ENCODE measurements around the gene TPD52L1. TPM values are rescaled to one million over a fixed set of nuclear protein-coding genes. Genes with fewer than 3 reads are reported as not detected.
A peak's percentile ranks its signal among the peaks of the same experiment; 100 is the strongest.

The TPD52L1 gene
- total RNA-seq, 1 donor from 2014 or later = 93.6 TPM

- intact Hi-C loops (cut with DNase I) = loop anchor here (2.0 to 10.0 kb wide), 4 partner anchors 35 to 831 kb away; partner anchors contain the start of gene TRMT11
- no peaks in the 10 kb centered on the region for H3K27me3 ChIP-seq
- H3K9me3 ChIP-seq = no peaks in the 10 kb centered on the region
- no peak for TF ChIP-seq CTCF (IDR thresholded peaks at IDR 0.05)
- DNase-seq (ENCODE audit: low spot score in 2 of 2) = peak in 1 of 2 donors; percentile 64
- H3K36me3 ChIP-seq = no peaks in the 10 kb centered on the region
- H3K4me1 ChIP-seq = peaks cover 0 to 12% of the 10 kb centered on the region in 2 donors
- H3K4me3 ChIP-seq = peak overlapping the region; percentile 74 to 89
- peak overlapping the region; percentile 81 to 82 for H3K27ac ChIP-seq
These were observed 666 bp downstream of the TPD52L1 start for GRCh38 chr6:125154118-125154760.

GRCh38 chr6:125154761-125155135 is 1.2 kb downstream of the TPD52L1 start:
- Histone ChIP-seq H3K4me1 (peaks cover 0 to 10% of the 10 kb centered on the region in 2 donors), H3K9me3 (no peaks in the 10 kb centered on the region), H3K27ac (peak overlapping the region; percentile 81 to 82), H3K27me3 (no peaks in the 10 kb centered on the region), H3K4me3 (peak overlapping the region; percentile 74 to 89), H3K36me3 (no peaks in the 10 kb centered on the region)
- no peak for DNase-seq (ENCODE audit: low spot score in 2 of 2)
- intact Hi-C loops (cut with DNase I) = loop anchor here (2.0 to 10.0 kb wide), 4 partner anchors 34 to 830 kb away; partner anchors contain the start of gene TRMT11
- no peak for TF ChIP-seq CTCF (IDR thresholded peaks at IDR 0.05)

GRCh38 chr6:125155344-125155743 is 1.8 kb downstream of the TPD52L1 start:
- no peak for TF ChIP-seq CTCF (IDR thresholded peaks at IDR 0.05)
- intact Hi-C loops (cut with DNase I) = loop anchor here (2.0 to 10.0 kb wide), 2 partner anchors 33 to 829 kb away; partner anchors contain the start of gene TRMT11
- H3K4me1 ChIP-seq = peaks cover 0 to 8% of the 10 kb centered on the region in 2 donors
- no peak for DNase-seq (ENCODE audit: low spot score in 2 of 2)
- H3K36me3 ChIP-seq = no peaks in the 10 kb centered on the region
- H3K9me3 ChIP-seq = no peaks in the 10 kb centered on the region
- no peaks in the 10 kb centered on the region for H3K27me3 ChIP-seq
- H3K27ac ChIP-seq = peak overlapping the region in 1 of 2 donors; percentile 82
- H3K4me3 ChIP-seq = peak overlapping the region in 1 of 2 donors; percentile 74

- Histone ChIP-seq H3K4me3 (no peak overlapping the region), H3K27me3 (no peaks in the 10 kb centered on the region), H3K9me3 (no peaks in the 10 kb centered on the region), H3K27ac (no peak overlapping the region), H3K4me1 (peaks cover 0 to 8% of the 10 kb centered on the region in 2 donors), H3K36me3 (no peaks in the 10 kb centered on the region)
- no peak for DNase-seq (ENCODE audit: low spot score in 2 of 2)
- intact Hi-C loops (cut with DNase I) = loop anchor here (10.0 kb wide), 1 partner anchor 828 kb away; the partner anchor contains the start of gene TRMT11
- TF ChIP-seq CTCF (IDR thresholded peaks at IDR 0.05) = no peak
These were observed 2.9 kb downstream of the TPD52L1 start for GRCh38 chr6:125156496-125156895.

- no peak overlapping the region for H3K27ac ChIP-seq
- H3K36me3 ChIP-seq = no peaks in the 10 kb centered on the region
- DNase-seq (ENCODE audit: low spot score in 2 of 2) = no peak
- H3K4me1 ChIP-seq = peaks cover 0 to 8% of the 10 kb centered on the region in 2 donors
- no peak overlapping the region for H3K4me3 ChIP-seq
- intact Hi-C loops (cut with DNase I) = loop anchor here (10.0 kb wide), 1 partner anchor 828 kb away; the partner anchor contains the start of gene TRMT11
- no peak for TF ChIP-seq CTCF (IDR thresholded peaks at IDR 0.05)
- no peaks in the 10 kb centered on the region for H3K27me3 ChIP-seq
- no peaks in the 10 kb centered on the region for H3K9me3 ChIP-seq
These were observed 3.7 kb downstream of the TPD52L1 start for GRCh38 chr6:125157280-125157679.
